Natural killer cell (primary cell): ENCODE results near the gene RTN4. TPM values are rescaled to one million over a fixed set of nuclear protein-coding genes. Genes with fewer than 3 reads are reported as not detected.
A peak's percentile ranks its signal among the peaks of the same experiment; 100 is the strongest.

Source experiments
- ATAC-seq, 3 donors: fragments of 150-1000 bp in 2 of 3; fragments of 200-7000 bp in 1 of 3; cut with Tn5 transposase; 1 replicate in 1 of 3; 2 replicates in 2 of 3; pipeline ENCODE4 v1.10.0; 2021; ENCODE audit warnings: mild to moderate bottlenecking in 2 of 3, moderate library complexity in 2 of 3
- DNase-seq, 2 donors: peaks; one replicate each; pipeline versions ENCODE4 v3.0.0 to v3.0.0-alpha.2; 2013 to 2021; ENCODE audit warnings: mixed read lengths in 1 of 2
- H3K27ac ChIP-seq: one replicate; pipeline ENCODE4 v1.5.1; 2013; ENCODE audit warnings: mild to moderate bottlenecking, low read length
- H3K27me3 ChIP-seq: one replicate; pipeline ENCODE4 v1.6.1; 2013; ENCODE audit warnings: low read length; ENCODE audit not compliant: control insufficient read depth, insufficient read depth
- H3K36me3 ChIP-seq: one replicate; pipeline ENCODE4 v1.6.1; 2013; ENCODE audit warnings: low read length; ENCODE audit not compliant: control insufficient read depth, insufficient read depth
- H3K4me1 ChIP-seq: one replicate; pipeline ENCODE4 v1.6.1; 2013; ENCODE audit warnings: low read length; ENCODE audit not compliant: control insufficient read depth, insufficient read depth
- H3K4me3 ChIP-seq: one replicate; pipeline ENCODE4 v1.5.1; 2013; ENCODE audit warnings: low read length
- H3K9me3 ChIP-seq: one replicate; pipeline ENCODE4 v1.6.1; 2013; ENCODE audit warnings: low read length; ENCODE audit not compliant: control insufficient read depth, insufficient read depth
- H3K27ac Mint-ChIP-seq, 2 donors: one replicate each; pipeline ENCODE4 v1.8.0; 2022; ENCODE audit warnings: mild to moderate bottlenecking in 2 of 2, mixed read lengths in 2 of 2, moderate library complexity in 1 of 2
- H3K27me3 Mint-ChIP-seq, 2 donors: one replicate each; pipeline ENCODE4 v1.8.0; 2022; ENCODE audit warnings: low read depth in 2 of 2, mixed read lengths in 2 of 2
- H3K36me3 Mint-ChIP-seq: one replicate; pipeline ENCODE4 v1.8.0; 2022; ENCODE audit warnings: mixed read lengths
- H3K4me1 Mint-ChIP-seq, 2 donors: one replicate each; pipeline ENCODE4 v1.8.0; 2022; ENCODE audit warnings: mixed read lengths in 2 of 2
- H3K4me3 Mint-ChIP-seq: one replicate; pipeline ENCODE4 v1.8.0; 2022; ENCODE audit warnings: mild to moderate bottlenecking, moderate library complexity, mixed read lengths
- H3K9me3 Mint-ChIP-seq, 2 donors: one replicate each; pipeline ENCODE4 v1.8.0; 2022; ENCODE audit warnings: mixed read lengths in 2 of 2
- WGBS: methylation state at CpG from one replicate; pipeline ENCODE4 v1.1.7; 2013; ENCODE audit warnings: missing lambda C conversion rate; ENCODE audit not compliant: insufficient coverage; 5-methylcytosine and 5-hydroxymethylcytosine counted together
- intact Hi-C: fragments of 100-400 bp; cut with micrococcal nuclease; formaldehyde crosslinking; loops from one replicate; pipeline ENCODE4 v1.14.2; 2022
- total RNA-seq, 4 donors: library from RNA; stranded (reverse); fragments of 120-200 nt in 1 of 4; gene quantifications; one replicate each; pipeline versions ENCODE4 v1.2.3 to v1.2.4, GENCODE V29; 2013 to 2022
- TF ChIP-seq, protein P1 (sequence below): fragments of 200-600 bp; IDR thresholded peaks from one replicate; pipeline ENCODE4 v1.8.0; 2022; ENCODE audit warnings: antibody characterized with exemption

The RTN4 gene
- total RNA-seq, 3 donors from 2014 or later (not counting 1 experiment from before 2014, with no cell fraction given): 100 to 117 (median 109) TPM

DNA sequence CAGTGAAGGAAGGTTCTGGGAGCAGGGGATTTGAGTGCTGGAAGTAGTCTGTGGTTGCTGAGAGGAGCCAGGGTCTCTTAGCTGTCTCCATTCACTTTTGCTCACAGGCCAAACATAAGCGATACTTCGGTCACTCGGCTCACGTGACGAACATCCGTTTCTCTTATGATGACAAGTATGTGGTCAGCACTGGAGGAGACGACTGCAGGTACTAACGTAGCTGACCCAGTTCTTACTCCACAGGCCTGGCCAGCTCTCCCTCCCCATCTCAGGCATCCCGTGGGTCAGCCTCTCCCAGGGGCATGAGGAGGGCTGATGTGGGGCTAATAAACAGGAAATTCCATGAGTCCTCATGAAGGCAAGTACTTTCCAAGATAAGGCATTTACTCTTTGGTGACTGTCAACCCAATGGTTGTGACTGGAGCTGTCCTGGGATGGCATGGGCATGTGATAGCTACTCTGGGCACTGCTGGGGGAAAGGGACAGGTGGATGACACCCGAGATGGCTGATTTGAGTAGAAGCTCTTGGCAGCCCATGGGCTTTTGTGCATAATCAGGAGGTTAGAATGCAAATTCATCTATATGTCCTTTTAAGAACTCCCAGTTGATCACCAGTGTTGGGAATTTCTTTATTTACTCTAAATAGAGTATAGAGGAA is 81.6 kb downstream of the RTN4 start:
- Histone ChIP-seq H3K4me3 (no peak overlapping the region), H3K4me1 (peaks cover 22% of the 10 kb centered on the region), H3K27me3 (no peaks in the 10 kb centered on the region), H3K9me3 (no peaks in the 10 kb centered on the region), H3K27ac (no peak overlapping the region), H3K36me3 (peaks cover 10% of the 10 kb centered on the region)
- Mint-ChIP-seq H3K27ac (peak overlapping the region; percentile 67 to 75), H3K27me3 (no peaks in the 10 kb centered on the region), H3K4me3 (no peak overlapping the region), H3K36me3 (no peaks in the 10 kb centered on the region), H3K4me1 (peaks cover 62 to 77% of the 10 kb centered on the region in 2 donors), H3K9me3 (no peaks in the 10 kb centered on the region)
- intact Hi-C loops: no loop called here
- no peak for DNase-seq
- ATAC-seq: peak in 1 of 3 donors; percentile 21
- TF ChIP-seq, protein P1, sequence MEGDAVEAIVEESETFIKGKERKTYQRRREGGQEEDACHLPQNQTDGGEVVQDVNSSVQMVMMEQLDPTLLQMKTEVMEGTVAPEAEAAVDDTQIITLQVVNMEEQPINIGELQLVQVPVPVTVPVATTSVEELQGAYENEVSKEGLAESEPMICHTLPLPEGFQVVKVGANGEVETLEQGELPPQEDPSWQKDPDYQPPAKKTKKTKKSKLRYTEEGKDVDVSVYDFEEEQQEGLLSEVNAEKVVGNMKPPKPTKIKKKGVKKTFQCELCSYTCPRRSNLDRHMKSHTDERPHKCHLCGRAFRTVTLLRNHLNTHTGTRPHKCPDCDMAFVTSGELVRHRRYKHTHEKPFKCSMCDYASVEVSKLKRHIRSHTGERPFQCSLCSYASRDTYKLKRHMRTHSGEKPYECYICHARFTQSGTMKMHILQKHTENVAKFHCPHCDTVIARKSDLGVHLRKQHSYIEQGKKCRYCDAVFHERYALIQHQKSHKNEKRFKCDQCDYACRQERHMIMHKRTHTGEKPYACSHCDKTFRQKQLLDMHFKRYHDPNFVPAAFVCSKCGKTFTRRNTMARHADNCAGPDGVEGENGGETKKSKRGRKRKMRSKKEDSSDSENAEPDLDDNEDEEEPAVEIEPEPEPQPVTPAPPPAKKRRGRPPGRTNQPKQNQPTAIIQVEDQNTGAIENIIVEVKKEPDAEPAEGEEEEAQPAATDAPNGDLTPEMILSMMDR: no peak
- WGBS: 97% methylated on average over 10 of the region's 10 CpGs

DNA sequence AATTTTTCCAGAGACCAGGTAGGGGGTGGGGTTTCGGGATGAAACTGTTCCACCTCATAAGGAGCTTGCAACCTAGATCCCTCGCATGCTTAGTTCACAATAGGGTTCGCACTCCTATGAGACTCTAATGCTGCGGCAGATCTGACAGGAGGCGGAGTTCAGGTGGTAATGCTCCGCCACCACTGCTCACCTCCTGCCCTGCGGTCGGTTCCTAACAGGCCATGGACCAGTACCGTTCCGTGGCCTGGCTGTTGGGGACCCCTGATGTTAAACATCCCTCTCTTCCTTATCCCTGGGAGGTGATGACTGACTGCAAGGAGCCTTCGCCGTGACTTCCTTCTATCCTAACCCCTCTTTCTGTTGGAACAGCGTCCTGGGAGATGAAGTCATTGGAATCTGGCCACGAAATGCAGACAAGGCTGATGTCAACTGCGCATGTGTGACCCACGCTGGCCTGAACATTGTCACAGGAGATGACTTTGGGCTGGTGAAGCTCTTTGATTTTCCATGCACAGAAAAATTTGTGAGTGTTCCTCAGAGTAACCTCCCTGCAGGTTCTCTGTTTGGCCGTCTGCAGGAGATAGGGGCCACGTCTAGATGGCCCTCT is 82.4 kb downstream of the RTN4 start:
- Histone ChIP-seq H3K27ac (no peak overlapping the region), H3K27me3 (no peaks in the 10 kb centered on the region), H3K9me3 (no peaks in the 10 kb centered on the region), H3K4me3 (no peak overlapping the region), H3K36me3 (peaks cover 5% of the 10 kb centered on the region), H3K4me1 (peaks cover 22% of the 10 kb centered on the region)
- WGBS: 98% methylated on average over 18 of the region's 18 CpGs
- no peaks in the 10 kb centered on the region for H3K36me3 Mint-ChIP-seq
- ATAC-seq (no peak), DNase-seq (no peak)
- no peak overlapping the region for H3K4me3 Mint-ChIP-seq
- TF ChIP-seq, protein P1: no peak
- H3K4me1 Mint-ChIP-seq: peaks cover 62 to 69% of the 10 kb centered on the region in 2 donors
- H3K9me3 Mint-ChIP-seq: no peaks in the 10 kb centered on the region
- intact Hi-C loops: no loop called here
- H3K27ac Mint-ChIP-seq: peak overlapping the region; percentile 67 to 75
- H3K27me3 Mint-ChIP-seq: no peaks in the 10 kb centered on the region

DNA sequence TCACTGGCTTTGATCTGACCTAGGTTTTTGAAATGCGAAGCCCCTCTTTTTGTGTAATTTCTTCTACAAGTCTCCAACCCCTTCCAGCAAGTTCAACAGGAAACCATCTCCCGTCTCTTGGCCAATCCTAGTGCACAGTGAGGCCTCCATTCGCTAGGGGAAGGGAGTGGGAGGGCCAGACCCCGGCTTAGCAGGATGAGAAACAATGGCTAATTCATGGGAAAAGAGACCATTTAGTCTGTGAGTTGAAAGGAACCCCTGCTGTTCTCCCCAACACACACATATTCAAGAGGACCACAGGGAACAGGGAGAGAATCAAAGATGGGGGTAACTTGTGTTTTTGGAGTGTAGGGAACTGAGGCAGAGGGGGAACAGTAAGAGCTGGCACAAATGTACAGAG is 83.0 kb downstream of the RTN4 start:
- Histone ChIP-seq H3K36me3 (peaks cover 3% of the 10 kb centered on the region), H3K4me1 (peaks cover 22% of the 10 kb centered on the region), H3K27me3 (no peaks in the 10 kb centered on the region), H3K4me3 (no peak overlapping the region), H3K27ac (no peak overlapping the region), H3K9me3 (no peaks in the 10 kb centered on the region)
- 100% methylated on average over 2 of the region's 4 CpGs for WGBS
- Mint-ChIP-seq H3K27me3 (no peaks in the 10 kb centered on the region), H3K36me3 (no peaks in the 10 kb centered on the region), H3K9me3 (no peaks in the 10 kb centered on the region), H3K27ac (peak overlapping the region in 1 of 2 donors; percentile 74), H3K4me1 (peaks cover 62 to 69% of the 10 kb centered on the region in 2 donors), H3K4me3 (peak overlapping the region; percentile 9)
- intact Hi-C loops: no loop called here
- TF ChIP-seq, protein P1: no peak
- no peak for ATAC-seq
- no peak for DNase-seq
